ENCODE results near the gene SLC27A6. TPM values are rescaled to one million over a fixed set of nuclear protein-coding genes. Genes with fewer than 3 reads are reported as not detected.

SLC27A6 gene
- total RNA-seq, 2 donors from 2014 or later, result 0.21 TPM; not detected in 1

DNA sequence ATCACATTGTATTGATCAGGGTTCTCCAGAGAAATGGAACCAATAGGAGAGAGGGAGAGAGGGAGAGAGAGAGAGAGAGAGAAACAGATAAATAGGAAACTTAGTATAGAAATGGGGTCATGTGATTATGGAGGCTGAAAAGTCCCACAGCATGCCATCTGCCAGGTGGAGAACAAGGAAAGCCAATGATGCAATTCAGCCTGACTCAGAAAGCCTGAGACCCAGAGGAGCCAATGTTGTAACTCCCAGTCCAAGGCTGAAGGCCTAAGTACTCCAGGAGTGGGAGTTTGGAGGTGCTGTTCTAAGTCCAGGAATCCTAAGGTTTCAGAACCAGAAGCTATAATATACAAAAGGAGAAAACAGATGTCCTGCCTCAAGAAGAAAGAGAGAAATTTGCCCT is 80.9 kb downstream of the SLC27A6 start:
- H3K4me1 ChIP-seq (ENCODE audit: control insufficient read depth in 1 of 2, low read depth in 2 of 2), result no peaks in the 10 kb centered on the region

DNA sequence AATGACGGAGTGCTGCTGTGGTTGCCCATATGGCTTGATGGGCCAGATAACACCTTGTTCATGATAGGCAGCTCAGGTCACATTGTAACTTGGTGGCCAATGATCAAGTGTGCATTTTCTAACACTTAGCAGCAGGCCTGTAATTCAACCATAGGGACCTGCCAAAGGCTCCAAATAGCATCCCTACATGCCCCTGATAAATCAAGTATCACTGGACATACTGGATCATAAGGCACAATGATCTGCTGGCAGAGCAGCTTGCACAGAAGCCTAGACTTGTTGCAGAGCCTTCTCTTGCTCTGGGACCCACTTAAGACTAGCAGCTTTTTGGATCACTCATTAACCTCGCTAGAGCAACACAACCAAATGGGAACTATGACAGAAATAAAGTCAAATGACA is 83.2 kb downstream of the SLC27A6 start:
- ATAC-seq (ENCODE audit: insufficient number of reproducible peaks, low FRiP score, low read depth) (no peak), DNase-seq (ENCODE audit: low spot score) (no peak)
- Histone ChIP-seq H3K27ac (no peak overlapping the region), H3K4me1 (ENCODE audit: control insufficient read depth in 1 of 2, low read depth in 2 of 2) (no peaks in the 10 kb centered on the region), H3K9me3 (no peaks in the 10 kb centered on the region), H3K27me3 (replicated peaks; ENCODE audit: insufficient read depth) (no peaks in the 10 kb centered on the region), H3K4me3 (no peak overlapping the region), H3K36me3 (no peaks in the 10 kb centered on the region)
- TF ChIP-seq, protein P1, sequence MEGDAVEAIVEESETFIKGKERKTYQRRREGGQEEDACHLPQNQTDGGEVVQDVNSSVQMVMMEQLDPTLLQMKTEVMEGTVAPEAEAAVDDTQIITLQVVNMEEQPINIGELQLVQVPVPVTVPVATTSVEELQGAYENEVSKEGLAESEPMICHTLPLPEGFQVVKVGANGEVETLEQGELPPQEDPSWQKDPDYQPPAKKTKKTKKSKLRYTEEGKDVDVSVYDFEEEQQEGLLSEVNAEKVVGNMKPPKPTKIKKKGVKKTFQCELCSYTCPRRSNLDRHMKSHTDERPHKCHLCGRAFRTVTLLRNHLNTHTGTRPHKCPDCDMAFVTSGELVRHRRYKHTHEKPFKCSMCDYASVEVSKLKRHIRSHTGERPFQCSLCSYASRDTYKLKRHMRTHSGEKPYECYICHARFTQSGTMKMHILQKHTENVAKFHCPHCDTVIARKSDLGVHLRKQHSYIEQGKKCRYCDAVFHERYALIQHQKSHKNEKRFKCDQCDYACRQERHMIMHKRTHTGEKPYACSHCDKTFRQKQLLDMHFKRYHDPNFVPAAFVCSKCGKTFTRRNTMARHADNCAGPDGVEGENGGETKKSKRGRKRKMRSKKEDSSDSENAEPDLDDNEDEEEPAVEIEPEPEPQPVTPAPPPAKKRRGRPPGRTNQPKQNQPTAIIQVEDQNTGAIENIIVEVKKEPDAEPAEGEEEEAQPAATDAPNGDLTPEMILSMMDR (IDR thresholded peaks at IDR 0.05), result no peak

More for the DNA sequence above, 80.9 kb downstream of the SLC27A6 start:
- no peak overlapping the region for H3K27ac ChIP-seq
- no peaks in the 10 kb centered on the region for H3K36me3 ChIP-seq
- H3K4me3 ChIP-seq, result no peak overlapping the region
- TF ChIP-seq, protein P1 (IDR thresholded peaks at IDR 0.05), result no peak
- DNase-seq (ENCODE audit: low spot score), result no peak
- no peaks in the 10 kb centered on the region for H3K9me3 ChIP-seq
- no peaks in the 10 kb centered on the region for H3K27me3 ChIP-seq (replicated peaks; ENCODE audit: insufficient read depth)
- no peak for ATAC-seq (ENCODE audit: insufficient number of reproducible peaks, low FRiP score, low read depth)

DNA sequence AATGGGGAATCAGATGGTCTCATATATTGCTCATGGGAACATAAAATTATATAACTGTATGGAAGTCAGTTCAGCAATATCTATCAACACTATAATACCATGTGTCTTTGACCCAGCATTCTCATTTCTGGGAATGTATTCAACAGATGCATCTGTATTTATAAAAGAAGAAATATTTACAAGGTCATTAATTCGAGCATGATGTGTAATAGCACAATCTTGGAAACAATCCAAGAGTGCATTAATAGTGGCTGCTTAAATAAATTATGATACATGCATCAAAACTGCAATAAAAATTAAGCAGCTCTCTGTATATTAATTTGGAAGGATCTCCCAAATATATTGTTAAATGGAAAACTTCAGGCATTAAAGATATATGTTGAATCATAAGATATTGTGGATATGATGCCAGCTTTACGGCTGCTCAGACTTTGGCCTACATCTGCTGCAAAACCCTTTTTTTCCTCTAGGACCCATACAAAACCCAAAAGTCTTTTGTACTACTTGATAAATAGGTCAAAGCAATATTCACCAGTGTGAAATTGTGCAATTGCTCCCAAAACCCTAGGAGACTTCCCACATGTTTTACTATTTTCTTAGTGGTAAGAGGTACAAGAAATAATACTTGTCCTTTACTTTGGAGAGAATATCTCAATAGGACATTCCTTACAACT is 84.0 kb downstream of the SLC27A6 start:
- Histone ChIP-seq H3K36me3 (no peaks in the 10 kb centered on the region), H3K27me3 (replicated peaks; ENCODE audit: insufficient read depth) (no peaks in the 10 kb centered on the region), H3K27ac (no peak overlapping the region), H3K4me1 (ENCODE audit: control insufficient read depth in 1 of 2, low read depth in 2 of 2) (no peaks in the 10 kb centered on the region), H3K9me3 (no peaks in the 10 kb centered on the region), H3K4me3 (no peak overlapping the region)
- DNase-seq (ENCODE audit: low spot score), result no peak
- TF ChIP-seq, protein P1 (IDR thresholded peaks at IDR 0.05), result no peak
- ATAC-seq (ENCODE audit: insufficient number of reproducible peaks, low FRiP score, low read depth), result no peak

DNA sequence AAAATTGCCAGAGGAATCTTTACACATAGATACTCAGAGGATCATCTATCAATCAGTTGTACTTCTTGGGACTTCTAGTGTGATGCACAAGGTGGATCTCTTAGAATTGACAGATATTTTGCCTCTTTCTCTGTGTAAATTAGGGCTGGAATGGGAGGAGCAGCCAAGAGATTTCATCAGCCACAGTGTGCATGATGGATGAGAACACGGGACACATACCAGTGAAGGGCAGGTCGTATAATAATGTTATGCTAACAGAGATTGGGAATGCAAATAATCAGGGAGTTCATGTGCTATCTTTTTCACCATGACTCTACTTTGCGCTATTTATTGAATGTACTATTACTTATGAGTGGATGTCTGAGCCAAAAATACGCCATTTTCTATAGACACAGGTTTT is 86.0 kb downstream of the SLC27A6 start:
- Histone ChIP-seq H3K27me3 (replicated peaks; ENCODE audit: insufficient read depth) (no peaks in the 10 kb centered on the region), H3K9me3 (no peaks in the 10 kb centered on the region), H3K4me3 (no peak overlapping the region), H3K36me3 (no peaks in the 10 kb centered on the region), H3K27ac (no peak overlapping the region), H3K4me1 (ENCODE audit: control insufficient read depth in 1 of 2, low read depth in 2 of 2) (no peaks in the 10 kb centered on the region)
- ATAC-seq (ENCODE audit: insufficient number of reproducible peaks, low FRiP score, low read depth) (no peak), DNase-seq (ENCODE audit: low spot score) (no peak)
- TF ChIP-seq, protein P1 (IDR thresholded peaks at IDR 0.05), result no peak

DNA sequence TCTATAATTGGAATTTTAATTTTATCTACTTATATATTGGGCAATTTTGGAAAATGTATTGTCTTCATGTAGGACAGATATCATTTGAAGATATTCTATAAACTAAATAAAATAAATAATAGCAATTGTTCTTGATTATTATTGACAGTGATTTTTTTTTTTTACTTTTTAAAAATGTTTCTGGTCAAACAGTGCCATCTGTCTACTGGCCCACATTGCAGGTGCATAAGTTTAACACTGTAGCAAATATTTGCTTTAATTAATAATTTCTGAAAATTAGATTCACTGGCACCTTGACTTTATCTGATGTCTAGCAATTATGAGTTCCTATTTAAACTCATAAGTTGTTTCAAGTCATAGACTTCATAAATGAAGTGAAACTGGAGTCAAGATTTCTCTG is 88.2 kb downstream of the SLC27A6 start:
- TF ChIP-seq, protein P1 (IDR thresholded peaks at IDR 0.05), result no peak
- DNase-seq (ENCODE audit: low spot score) (no peak), ATAC-seq (ENCODE audit: insufficient number of reproducible peaks, low FRiP score, low read depth) (no peak)
- no peaks in the 10 kb centered on the region for H3K4me1 ChIP-seq (ENCODE audit: control insufficient read depth in 1 of 2, low read depth in 2 of 2)
- H3K36me3 ChIP-seq, result no peaks in the 10 kb centered on the region
- H3K27me3 ChIP-seq (replicated peaks; ENCODE audit: insufficient read depth), result no peaks in the 10 kb centered on the region
- H3K27ac ChIP-seq, result no peak overlapping the region
- peaks cover 5% of the 10 kb centered on the region for H3K9me3 ChIP-seq
- no peak overlapping the region for H3K4me3 ChIP-seq

Data from thoracic aorta (tissue), 2 donors.